Activated CD8-positive, alpha-beta memory T cell treated with anti-CD3 and anti-CD28 coated beads for 36 hours (primary cell): Measurements from ENCODE around the gene DLG4. TPM values are rescaled to one million over a fixed set of nuclear protein-coding genes. Genes with fewer than 3 reads are reported as not detected.
"Not testable (repeated sequence)": the region's sequence is repeated elsewhere in the genome, so short reads cannot be mapped to it uniquely, and the experiment has no call there.

Experiments
- CTCF ChIA-PET: fragments of 350-600 bp; sonication (Branson Sonifier 250); formaldehyde crosslinking; loops from one replicate; lab custom pipeline; 2021; ENCODE audit warnings: antibody characterized with exemption; lab: Charles Lee
- POLR2A ChIA-PET: fragments of 350-600 bp; sonication (Branson Sonifier 250); formaldehyde crosslinking; loops from one replicate; lab custom pipeline; 2021; ENCODE audit warnings: antibody characterized with exemption; lab: Charles Lee
- total RNA-seq, 2 experiments: library from RNA; stranded (reverse); gene quantifications; one replicate each; pipeline ENCODE4 v1.2.3, GENCODE V29; 2021

DLG4 gene
- total RNA-seq, 2 experiments from 2014 or later, result 4.5 to 4.6 TPM

GRCh38 chr17:7183433-7184090 lies 36.1 kb downstream of the DLG4 start:
- ChIA-PET POLR2A (interaction anchor here (0.7 kb wide), 1 partner anchor 138 kb away, joined by 3 read pairs; no protein-coding TSS in a partner anchor), CTCF (no interaction called here)

GRCh38 chr17:7182101-7182500 lies 37.5 kb downstream of the DLG4 start:
- POLR2A ChIA-PET, result not testable (repeated sequence)

GRCh38 chr17:7179317-7180254 lies 40.0 kb downstream of the DLG4 start, which contains the start of gene ASGR1:
Gene ASGR1 (minus strand): TSS chr17:7179370. CDS start chr17:7178563, 807 bp downstream.
- ChIA-PET POLR2A (no interaction called here), CTCF (no interaction called here)

More at GRCh38 chr17:7182101-7182500, 37.5 kb downstream of the DLG4 start:
- CTCF ChIA-PET, result interaction anchor here (0.8 kb wide), 1 partner anchor 18 kb away, joined by 3 read pairs; no protein-coding TSS in a partner anchor

DNA sequence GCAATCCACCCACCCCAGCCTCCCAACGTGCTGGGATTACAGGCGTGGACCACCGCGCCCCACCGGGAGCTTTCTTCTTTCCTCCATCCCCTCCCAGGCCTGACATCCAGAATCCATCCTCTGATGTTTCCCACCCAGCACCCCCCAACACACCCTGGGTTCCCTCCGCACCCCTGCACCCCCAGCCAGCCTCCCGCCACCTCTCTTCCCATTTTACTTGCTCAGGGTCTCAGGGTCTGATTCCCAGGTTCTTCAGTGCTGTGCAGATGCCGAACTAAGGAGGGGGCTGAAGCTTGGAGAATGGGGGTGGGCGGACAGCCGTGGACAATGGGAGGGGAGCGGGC lies 40.7 kb downstream of the DLG4 start:
- POLR2A ChIA-PET, result no interaction called here
- CTCF ChIA-PET, result interaction anchor here (0.7 kb wide), 1 partner anchor 771 kb away, joined by 3 read pairs; no protein-coding TSS in a partner anchor

GRCh38 chr17:7177954-7178477 lies 41.6 kb downstream of the DLG4 start:
- CTCF ChIA-PET, result interaction anchor here (1.1 to 2.1 kb wide), 8 partner anchors 10 to 174 kb away, joined by 3 to 12 read pairs (median 4); partner anchors contain the start of gene SLC16A11

DNA sequence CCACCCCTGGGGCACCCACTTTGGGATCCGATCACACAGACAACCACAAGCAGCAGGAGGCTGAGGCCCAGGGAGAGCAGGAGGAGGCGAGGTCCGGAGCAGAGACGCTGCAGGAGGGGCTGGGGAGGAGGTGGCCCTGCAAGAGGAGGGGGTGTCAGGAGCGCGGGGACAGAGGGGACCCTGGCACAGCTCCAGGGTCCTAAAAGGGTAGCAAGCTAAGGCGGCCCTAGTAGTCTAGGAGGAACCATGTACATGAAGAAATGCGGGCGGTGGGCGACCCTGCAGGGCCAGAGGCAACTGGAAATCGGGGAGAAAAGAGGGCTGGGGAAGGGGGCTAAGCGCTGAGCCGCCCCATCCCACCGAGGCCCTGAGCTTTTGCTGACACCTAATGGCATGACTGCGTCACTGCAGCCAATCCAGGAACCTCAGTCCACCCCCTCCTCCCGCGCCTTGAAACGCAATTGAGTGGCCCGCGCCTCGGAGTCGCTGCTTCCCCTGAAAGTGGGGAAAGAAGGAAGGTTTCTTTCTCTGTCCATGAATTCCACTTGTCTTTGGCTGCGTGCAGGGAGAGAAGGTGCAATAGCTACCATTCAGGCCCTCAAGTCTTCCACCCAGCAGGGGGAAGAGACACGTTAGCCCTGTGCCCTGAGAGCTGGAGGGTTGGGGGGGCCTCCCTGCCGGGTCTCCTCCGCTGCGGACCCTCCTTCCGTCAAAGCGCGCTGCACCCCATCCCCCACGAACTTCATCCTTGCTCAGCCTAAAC lies 42.3 kb downstream of the DLG4 start:
- POLR2A ChIA-PET, result interaction anchor here (0.7 to 0.8 kb wide), 2 partner anchors 18 to 130 kb away, joined by 3 to 4 read pairs; no protein-coding TSS in a partner anchor
- CTCF ChIA-PET, result interaction anchor here (0.7 to 2.1 kb wide), 11 partner anchors 10 to 333 kb away, joined by 3 to 12 read pairs (median 4); partner anchors contain the start of gene SLC16A11

More at GRCh38 chr17:7177954-7178477, 41.6 kb downstream of the DLG4 start:
- POLR2A ChIA-PET, result interaction anchor here (0.7 kb wide), 1 partner anchor 18 kb away, joined by 3 read pairs; no protein-coding TSS in a partner anchor

DNA sequence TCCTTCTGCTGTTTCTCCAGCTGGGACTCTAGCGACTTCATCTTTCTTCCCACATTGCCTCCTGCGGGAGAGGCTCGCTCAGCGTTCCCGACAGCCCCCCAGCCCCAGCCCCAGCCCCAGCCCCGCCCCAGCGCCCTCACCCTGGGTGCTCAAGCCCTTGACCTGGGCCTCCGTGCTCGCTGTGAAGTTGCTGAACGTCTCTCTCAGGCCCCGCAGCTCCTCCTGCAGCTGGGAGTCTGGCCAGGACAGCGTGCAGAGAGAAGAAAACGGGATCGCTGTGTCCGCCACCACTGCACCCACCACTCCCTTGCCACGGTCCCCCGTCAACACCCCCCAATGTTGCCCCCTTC lies 42.8 kb downstream of the DLG4 start:
- ChIA-PET CTCF (interaction anchor here (0.7 to 2.1 kb wide), 11 partner anchors 9 to 333 kb away, joined by 3 to 12 read pairs (median 4); partner anchors contain the start of gene SLC16A11), POLR2A (interaction anchor here (0.8 kb wide), 1 partner anchor 129 kb away, joined by 4 read pairs; no protein-coding TSS in a partner anchor)

GRCh38 chr17:7176107-7176840 lies 43.4 kb downstream of the DLG4 start:
- POLR2A ChIA-PET, result interaction anchor here (0.8 kb wide), 1 partner anchor 128 kb away, joined by 4 read pairs; no protein-coding TSS in a partner anchor
- CTCF ChIA-PET, result interaction anchor here (1.5 to 1.9 kb wide), 3 partner anchors 9 to 131 kb away, joined by 5 to 12 read pairs (median 10); no protein-coding TSS in a partner anchor

GRCh38 chr17:7175330-7175733 lies 44.3 kb downstream of the DLG4 start:
- CTCF ChIA-PET, result no interaction called here
- POLR2A ChIA-PET, result no interaction called here

DNA sequence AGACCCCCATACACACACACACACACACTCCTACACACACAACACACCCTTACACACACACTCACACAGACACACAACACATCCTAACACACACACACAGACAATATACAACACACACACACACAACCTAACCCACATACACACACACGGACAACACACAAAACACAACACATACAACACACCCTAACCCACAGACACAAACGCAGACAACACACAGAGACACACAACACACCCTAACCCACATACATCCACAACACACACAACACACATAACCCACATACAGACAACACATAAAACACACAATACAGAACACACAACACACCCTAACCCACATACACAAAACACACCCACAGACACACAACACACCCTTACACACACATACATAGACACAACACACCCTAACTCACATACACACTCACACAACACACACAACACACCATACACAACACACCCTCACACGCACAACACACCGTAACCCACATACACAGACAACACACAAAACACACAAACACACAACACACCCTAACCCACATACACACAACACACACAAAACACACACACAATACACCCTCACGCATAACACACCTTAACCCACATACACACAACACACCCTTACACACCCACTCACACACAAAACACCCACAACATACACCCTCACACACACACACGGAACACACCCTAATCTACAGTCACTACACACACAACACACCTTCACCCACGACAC lies 44.9 kb downstream of the DLG4 start:
- ChIA-PET CTCF (no interaction called here), POLR2A (no interaction called here)

- POLR2A ChIA-PET, result no interaction called here
- CTCF ChIA-PET, result interaction anchor here (0.6 to 0.8 kb wide), 2 partner anchors 44 to 264 kb away, joined by 4 to 5 read pairs; no protein-coding TSS in a partner anchor
Observed at GRCh38 chr17:7173687-7174602, 45.7 kb downstream of the DLG4 start.

- CTCF ChIA-PET, result interaction anchor here (0.8 kb wide), 1 partner anchor 262 kb away, joined by 5 read pairs; no protein-coding TSS in a partner anchor
- POLR2A ChIA-PET, result not testable (repeated sequence)
Observed at GRCh38 chr17:7172522-7173191, 47.0 kb downstream of the DLG4 start.

DNA sequence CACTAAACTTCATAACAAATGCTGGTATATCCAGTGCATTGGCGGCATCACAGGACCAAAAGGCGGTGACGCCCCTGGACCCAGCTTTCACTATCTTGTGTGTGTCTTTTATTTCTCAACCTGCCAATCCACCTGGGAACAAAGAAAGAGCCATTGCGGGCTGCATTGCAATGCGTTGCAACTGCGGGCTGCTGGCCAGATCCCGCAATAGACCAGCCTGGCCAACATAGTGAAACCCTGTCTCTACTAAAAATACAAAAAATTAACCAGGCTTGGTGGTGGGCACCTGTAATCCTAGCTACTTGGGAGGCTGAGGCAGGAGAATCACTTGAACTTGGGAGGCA lies 50.1 kb downstream of the DLG4 start:
- POLR2A ChIA-PET, result not testable (repeated sequence)
- CTCF ChIA-PET, result interaction anchor here (0.6 kb wide), 1 partner anchor 19 kb away, joined by 3 read pairs; no protein-coding TSS in a partner anchor

- POLR2A ChIA-PET, CTCF ChIA-PET: not testable (repeated sequence)
Observed at GRCh38 chr17:7168841-7169564, 50.6 kb downstream of the DLG4 start.

DNA sequence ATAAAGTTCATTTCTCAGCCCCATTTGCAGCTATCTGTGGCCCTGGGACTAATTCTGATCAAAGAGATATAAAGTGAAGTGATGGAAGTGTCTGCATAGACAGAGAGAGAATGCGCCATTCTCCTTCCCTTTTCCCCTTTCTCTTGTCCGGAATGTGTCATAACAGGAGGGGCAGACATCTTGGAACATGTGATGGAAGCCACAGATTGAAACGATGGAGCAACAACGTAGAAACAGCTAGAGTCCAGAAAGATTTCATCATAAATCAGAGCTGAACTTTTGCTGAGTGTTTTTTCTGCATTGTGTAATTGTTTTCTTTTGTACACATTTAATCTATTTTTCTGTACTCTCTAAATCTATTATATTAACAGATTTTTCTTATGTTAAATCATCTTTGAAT lies 51.8 kb downstream of the DLG4 start:
- POLR2A ChIA-PET, result no interaction called here
- CTCF ChIA-PET, result interaction anchor here (1.8 kb wide), 1 partner anchor 9 kb away, joined by 5 read pairs; no protein-coding TSS in a partner anchor
